ENCODE measurements around the gene TBCB. TPM values are rescaled to one million over a fixed set of nuclear protein-coding genes. Genes with fewer than 3 reads are reported as not detected.
A peak's percentile ranks its signal among the peaks of the same experiment; 100 is the strongest.

TBCB gene
- total and polyA plus RNA-seq, 9 of the 15 experiments (the other 6 are each of a cell fraction or from before 2014, with no cell fraction given): 3.5 to 115 (median 58.9) TPM

DNA sequence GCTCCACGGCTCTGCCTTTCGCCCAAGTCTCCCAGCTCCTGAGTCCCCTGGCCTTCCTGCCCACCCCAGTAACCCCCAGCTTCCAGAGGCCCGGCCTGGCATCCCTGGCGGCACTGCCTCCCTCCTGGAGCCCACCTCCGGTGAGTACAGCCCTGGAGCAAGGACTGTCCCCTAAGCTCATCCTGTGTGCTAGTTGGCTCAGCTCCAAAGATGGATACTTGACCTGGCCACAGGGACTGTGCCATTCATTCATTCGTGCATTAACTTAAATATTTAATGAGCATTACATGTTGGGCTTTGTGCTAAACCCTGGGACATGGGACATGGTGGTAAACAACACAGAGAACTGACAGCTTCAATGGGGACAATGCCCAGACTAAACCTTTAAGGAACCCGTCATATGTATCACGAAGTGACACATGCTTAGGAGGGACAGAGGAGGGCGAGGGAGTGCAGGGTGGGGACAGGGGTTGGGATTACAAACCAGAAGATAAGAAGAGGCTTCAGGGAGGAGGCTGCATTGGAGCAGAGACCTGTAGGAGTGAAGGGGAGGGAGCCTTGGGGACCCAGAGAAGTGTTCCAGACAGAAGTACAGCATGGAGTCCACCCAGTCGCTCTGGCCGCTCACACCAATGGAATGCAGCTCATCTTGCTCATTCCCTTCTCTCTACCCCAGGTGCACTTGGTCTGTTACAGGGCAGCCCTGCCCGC, 11.3 kb upstream of the TBCB start (continued):
- no peak for TF ChIP-seq GATAD2A (IDR thresholded peaks at IDR 0.05)
- TF ChIP-seq FOXK2 (conservative IDR thresholded peaks at IDR 0.05 in 1 of 2, IDR thresholded peaks at IDR 0.05 in 1 of 2; ENCODE audit: low read depth in 2 of 2): peak; percentile 68 to 72; a peak in 3 of 4 replicates
- TF ChIP-seq SMAD2 (IDR thresholded peaks at IDR 0.05; ENCODE audit: low read depth, low read length): no peak
- peak; percentile 85 for TF ChIP-seq DPF2 (IDR thresholded peaks at IDR 0.05)
- TF ChIP-seq, protein P1, sequence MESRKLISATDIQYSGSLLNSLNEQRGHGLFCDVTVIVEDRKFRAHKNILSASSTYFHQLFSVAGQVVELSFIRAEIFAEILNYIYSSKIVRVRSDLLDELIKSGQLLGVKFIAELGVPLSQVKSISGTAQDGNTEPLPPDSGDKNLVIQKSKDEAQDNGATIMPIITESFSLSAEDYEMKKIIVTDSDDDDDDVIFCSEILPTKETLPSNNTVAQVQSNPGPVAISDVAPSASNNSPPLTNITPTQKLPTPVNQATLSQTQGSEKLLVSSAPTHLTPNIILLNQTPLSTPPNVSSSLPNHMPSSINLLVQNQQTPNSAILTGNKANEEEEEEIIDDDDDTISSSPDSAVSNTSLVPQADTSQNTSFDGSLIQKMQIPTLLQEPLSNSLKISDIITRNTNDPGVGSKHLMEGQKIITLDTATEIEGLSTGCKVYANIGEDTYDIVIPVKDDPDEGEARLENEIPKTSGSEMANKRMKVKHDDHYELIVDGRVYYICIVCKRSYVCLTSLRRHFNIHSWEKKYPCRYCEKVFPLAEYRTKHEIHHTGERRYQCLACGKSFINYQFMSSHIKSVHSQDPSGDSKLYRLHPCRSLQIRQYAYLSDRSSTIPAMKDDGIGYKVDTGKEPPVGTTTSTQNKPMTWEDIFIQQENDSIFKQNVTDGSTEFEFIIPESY (CRISPR knock-in tag; IDR thresholded peaks at IDR 0.05): no peak
- no peak for TF ChIP-seq HDGF (IDR thresholded peaks at IDR 0.05)
- no peak for TF ChIP-seq MAFG (tag; conservative IDR thresholded peaks at IDR 0.05)
- peak; percentile 80 for TF ChIP-seq SMARCA4 (IDR thresholded peaks at IDR 0.05)
- TF ChIP-seq, protein P2, sequence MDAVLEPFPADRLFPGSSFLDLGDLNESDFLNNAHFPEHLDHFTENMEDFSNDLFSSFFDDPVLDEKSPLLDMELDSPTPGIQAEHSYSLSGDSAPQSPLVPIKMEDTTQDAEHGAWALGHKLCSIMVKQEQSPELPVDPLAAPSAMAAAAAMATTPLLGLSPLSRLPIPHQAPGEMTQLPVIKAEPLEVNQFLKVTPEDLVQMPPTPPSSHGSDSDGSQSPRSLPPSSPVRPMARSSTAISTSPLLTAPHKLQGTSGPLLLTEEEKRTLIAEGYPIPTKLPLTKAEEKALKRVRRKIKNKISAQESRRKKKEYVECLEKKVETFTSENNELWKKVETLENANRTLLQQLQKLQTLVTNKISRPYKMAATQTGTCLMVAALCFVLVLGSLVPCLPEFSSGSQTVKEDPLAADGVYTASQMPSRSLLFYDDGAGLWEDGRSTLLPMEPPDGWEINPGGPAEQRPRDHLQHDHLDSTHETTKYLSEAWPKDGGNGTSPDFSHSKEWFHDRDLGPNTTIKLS (IDR thresholded peaks at IDR 0.05; ENCODE audit: borderline replicate concordance, low read depth): no peak
- TF ChIP-seq RUNX1 (IDR thresholded peaks at IDR 0.05; ENCODE audit: low read depth): no peak
- TF ChIP-seq, protein P3, sequence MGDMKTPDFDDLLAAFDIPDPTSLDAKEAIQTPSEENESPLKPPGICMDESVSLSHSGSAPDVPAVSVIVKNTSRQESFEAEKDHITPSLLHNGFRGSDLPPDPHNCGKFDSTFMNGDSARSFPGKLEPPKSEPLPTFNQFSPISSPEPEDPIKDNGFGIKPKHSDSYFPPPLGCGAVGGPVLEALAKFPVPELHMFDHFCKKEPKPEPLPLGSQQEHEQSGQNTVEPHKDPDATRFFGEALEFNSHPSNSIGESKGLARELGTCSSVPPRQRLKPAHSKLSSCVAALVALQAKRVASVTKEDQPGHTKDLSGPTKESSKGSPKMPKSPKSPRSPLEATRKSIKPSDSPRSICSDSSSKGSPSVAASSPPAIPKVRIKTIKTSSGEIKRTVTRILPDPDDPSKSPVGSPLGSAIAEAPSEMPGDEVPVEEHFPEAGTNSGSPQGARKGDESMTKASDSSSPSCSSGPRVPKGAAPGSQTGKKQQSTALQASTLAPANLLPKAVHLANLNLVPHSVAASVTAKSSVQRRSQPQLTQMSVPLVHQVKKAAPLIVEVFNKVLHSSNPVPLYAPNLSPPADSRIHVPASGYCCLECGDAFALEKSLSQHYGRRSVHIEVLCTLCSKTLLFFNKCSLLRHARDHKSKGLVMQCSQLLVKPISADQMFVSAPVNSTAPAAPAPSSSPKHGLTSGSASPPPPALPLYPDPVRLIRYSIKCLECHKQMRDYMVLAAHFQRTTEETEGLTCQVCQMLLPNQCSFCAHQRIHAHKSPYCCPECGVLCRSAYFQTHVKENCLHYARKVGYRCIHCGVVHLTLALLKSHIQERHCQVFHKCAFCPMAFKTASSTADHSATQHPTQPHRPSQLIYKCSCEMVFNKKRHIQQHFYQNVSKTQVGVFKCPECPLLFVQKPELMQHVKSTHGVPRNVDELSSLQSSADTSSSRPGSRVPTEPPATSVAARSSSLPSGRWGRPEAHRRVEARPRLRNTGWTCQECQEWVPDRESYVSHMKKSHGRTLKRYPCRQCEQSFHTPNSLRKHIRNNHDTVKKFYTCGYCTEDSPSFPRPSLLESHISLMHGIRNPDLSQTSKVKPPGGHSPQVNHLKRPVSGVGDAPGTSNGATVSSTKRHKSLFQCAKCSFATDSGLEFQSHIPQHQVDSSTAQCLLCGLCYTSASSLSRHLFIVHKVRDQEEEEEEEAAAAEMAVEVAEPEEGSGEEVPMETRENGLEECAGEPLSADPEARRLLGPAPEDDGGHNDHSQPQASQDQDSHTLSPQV (IDR thresholded peaks at IDR 0.05): peak; percentile 72
- TF ChIP-seq CBFA2T3 (IDR thresholded peaks at IDR 0.05): peak; percentile 82
- TF ChIP-seq, protein P4, sequence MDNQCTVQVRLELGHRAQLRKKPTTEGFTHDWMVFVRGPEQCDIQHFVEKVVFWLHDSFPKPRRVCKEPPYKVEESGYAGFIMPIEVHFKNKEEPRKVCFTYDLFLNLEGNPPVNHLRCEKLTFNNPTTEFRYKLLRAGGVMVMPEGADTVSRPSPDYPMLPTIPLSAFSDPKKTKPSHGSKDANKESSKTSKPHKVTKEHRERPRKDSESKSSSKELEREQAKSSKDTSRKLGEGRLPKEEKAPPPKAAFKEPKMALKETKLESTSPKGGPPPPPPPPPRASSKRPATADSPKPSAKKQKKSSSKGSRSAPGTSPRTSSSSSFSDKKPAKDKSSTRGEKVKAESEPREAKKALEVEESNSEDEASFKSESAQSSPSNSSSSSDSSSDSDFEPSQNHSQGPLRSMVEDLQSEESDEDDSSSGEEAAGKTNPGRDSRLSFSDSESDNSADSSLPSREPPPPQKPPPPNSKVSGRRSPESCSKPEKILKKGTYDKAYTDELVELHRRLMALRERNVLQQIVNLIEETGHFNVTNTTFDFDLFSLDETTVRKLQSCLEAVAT (IDR thresholded peaks at IDR 0.05): no peak
- TF ChIP-seq PCBP2 (IDR thresholded peaks at IDR 0.05; ENCODE audit: low read depth, low read length, poor library complexity, severe bottlenecking): no peak
- TF ChIP-seq ZC3H8 (IDR thresholded peaks at IDR 0.05): no peak
- no peak for TF ChIP-seq SP1 (CRISPR knock-in tag; IDR thresholded peaks at IDR 0.05)
- TF ChIP-seq, protein P5, sequence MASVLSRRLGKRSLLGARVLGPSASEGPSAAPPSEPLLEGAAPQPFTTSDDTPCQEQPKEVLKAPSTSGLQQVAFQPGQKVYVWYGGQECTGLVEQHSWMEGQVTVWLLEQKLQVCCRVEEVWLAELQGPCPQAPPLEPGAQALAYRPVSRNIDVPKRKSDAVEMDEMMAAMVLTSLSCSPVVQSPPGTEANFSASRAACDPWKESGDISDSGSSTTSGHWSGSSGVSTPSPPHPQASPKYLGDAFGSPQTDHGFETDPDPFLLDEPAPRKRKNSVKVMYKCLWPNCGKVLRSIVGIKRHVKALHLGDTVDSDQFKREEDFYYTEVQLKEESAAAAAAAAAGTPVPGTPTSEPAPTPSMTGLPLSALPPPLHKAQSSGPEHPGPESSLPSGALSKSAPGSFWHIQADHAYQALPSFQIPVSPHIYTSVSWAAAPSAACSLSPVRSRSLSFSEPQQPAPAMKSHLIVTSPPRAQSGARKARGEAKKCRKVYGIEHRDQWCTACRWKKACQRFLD (CRISPR knock-in tag; IDR thresholded peaks at IDR 0.05): no peak

All from K562 (cell line).